Adrenal gland (tissue), 12 donors: ENCODE measurements around the gene PRADC1. TPM values are rescaled to one million over a fixed set of nuclear protein-coding genes. Genes with fewer than 3 reads are reported as not detected.

Experiments
- DNase-seq, 7 donors: peaks; one replicate each; pipeline ENCODE4 v3.0.0-alpha.2; 2019 to 2020
- H3K27ac ChIP-seq, 5 donors: fragments of 200-600 bp; sonication (generic) in 4 of 5; 1 replicate in 3 of 5; 2 replicates in 2 of 5; pipeline versions ENCODE4 v1.5.1 to v1.8.0; 2016 to 2020; ENCODE audit warnings: mild to moderate bottlenecking in 1 of 5
- H3K27me3 ChIP-seq: fragments of 200-600 bp; 2 replicates; pipeline ENCODE4 v1.8.0; 2021
- H3K36me3 ChIP-seq, 2 donors: fragments of 200-600 bp; replicated peaks in 1 of 2; 1 replicate in 1 of 2; 2 replicates in 1 of 2; pipeline versions ENCODE4 v1.5.1 to v1.8.0; 2018 to 2022
- H3K4me1 ChIP-seq, 2 donors: fragments of 200-600 bp; replicated peaks in 1 of 2; 1 replicate in 1 of 2; 2 replicates in 1 of 2; pipeline versions ENCODE4 v1.5.1 to v1.8.0; 2018 to 2021
- H3K4me3 ChIP-seq, 4 donors: fragments of 200-600 bp; sonication (generic) in 3 of 4; one replicate each; pipeline ENCODE4 v1.5.1; 2016 to 2018
- H3K9me3 ChIP-seq, 3 donors: fragments of 200-600 bp; sonication (generic) in 1 of 3; replicated peaks in 1 of 3; 1 replicate in 2 of 3; 2 replicates in 1 of 3; pipeline versions ENCODE4 v1.5.1 to v1.8.0; 2016 to 2021
- POLR2A ChIP-seq, 2 donors: fragments of 450-650 bp; IDR thresholded peaks; one replicate each; pipeline ENCODE4 v1.6.1; 2017; ENCODE audit warnings: antibody characterized with exemption in 2 of 2, mild to moderate bottlenecking in 2 of 2, moderate library complexity in 1 of 2
- WGBS, 4 donors: extraction: QIAGEN DNeasy Blood & Tissue Kit in 2 of 4; methylation state at CpG; one replicate each; pipeline versions ENCODE4 v1.1.5 to v1.1.7; 2013 to 2017; 5-methylcytosine and 5-hydroxymethylcytosine counted together
- intact Hi-C, 2 donors: fragments of 100-400 bp; cut with DNase I; formaldehyde crosslinking; loops; one replicate each; pipeline versions ENCODE4 v1.14.1 to v1.15.0; 2022 to 2023
- polyA plus RNA-seq, 3 donors: library from polyadenylated mRNA; stranded (reverse); fragments of 200-250 nt in 2 of 3; fragments of 350-450 nt in 1 of 3; fragmentation: Illumina TruSeq in 1 of 3; extraction: RNeasy Lipid Tissue Mini Kit (QIAGEN cat#74804) in 1 of 3; gene quantifications; one replicate each; pipeline ENCODE4 v1.2.3, GENCODE V29; 2013 to 2014
- total RNA-seq, 9 donors: library from RNA; depleted of rRNA in 4 of 9; stranded (reverse); fragments of >200 nt in 4 of 9; fragments of 120-200 nt in 1 of 9; fragmentation: NEBNext Ultra II Directional in 1 of 9; extraction: Animal tissue kit (Norgen Biotek cat#: 25700) in 1 of 9; gene quantifications; one replicate each; pipeline versions ENCODE4 v1.1.0 to v1.2.4, GENCODE V29; 2013 to 2023
- TF ChIP-seq, protein P1 (sequence below), 6 experiments: fragments of 450-650 bp in 4 of 6; fragments of 200-600 bp in 2 of 6; sonication (generic) in 1 of 6; IDR thresholded peaks; 1 replicate in 5 of 6; 2 replicates in 1 of 6; pipeline versions ENCODE4 v1.5.1 to v1.8.0; 2016 to 2021; ENCODE audit warnings: antibody characterized with exemption in 6 of 6, mild to moderate bottlenecking in 2 of 6, moderate library complexity in 1 of 6
- donor health status: healthy with polysubstance abuse.
- donor health status: Bipolar disorder and iron deficiency.
- donor health status: DM: yes; HTN: yes; CAD: no.
- donor health status: DM: no; HTN: no; CAD: no.
- donor health status: DM: no; HTN: no; CAD: no.
- donor health status: DM: yes; HTN: yes; CAD: no.

Gene PRADC1
- total and polyA plus RNA-seq, 12 donors, result 24.4 to 76.3 (median 35.8) TPM

DNA sequence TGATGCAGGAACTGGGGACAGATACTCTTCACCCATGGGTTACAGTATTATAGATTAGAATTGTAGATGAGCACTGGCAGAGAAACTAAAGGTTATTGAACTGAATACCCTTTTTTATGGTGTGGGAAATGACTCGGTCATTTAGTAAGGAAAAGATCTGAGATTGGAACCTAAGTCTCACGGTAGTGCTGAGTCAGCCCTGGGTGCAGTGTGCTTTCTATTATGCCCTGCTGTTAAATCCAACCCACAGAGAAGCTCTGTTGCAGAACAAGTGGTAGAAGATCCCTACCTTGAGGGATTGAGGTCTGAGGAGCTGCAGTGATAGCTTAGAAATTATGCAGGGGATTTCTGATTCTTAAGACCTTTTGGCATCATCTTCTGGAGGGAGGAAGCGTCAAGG lies 13.8 kb upstream of the PRADC1 start:
- H3K4me1 ChIP-seq, result peaks cover 19 to 38% of the 10 kb centered on the region in 2 donors
- H3K27ac ChIP-seq, result no peak overlapping the region
- WGBS, 4 donors, result 51 to 72% (median 59%) methylated on average over 3 of the region's 3 CpGs
- TF ChIP-seq POLR2A (IDR thresholded peaks at IDR 0.05), result no peak
- TF ChIP-seq, protein P1, sequence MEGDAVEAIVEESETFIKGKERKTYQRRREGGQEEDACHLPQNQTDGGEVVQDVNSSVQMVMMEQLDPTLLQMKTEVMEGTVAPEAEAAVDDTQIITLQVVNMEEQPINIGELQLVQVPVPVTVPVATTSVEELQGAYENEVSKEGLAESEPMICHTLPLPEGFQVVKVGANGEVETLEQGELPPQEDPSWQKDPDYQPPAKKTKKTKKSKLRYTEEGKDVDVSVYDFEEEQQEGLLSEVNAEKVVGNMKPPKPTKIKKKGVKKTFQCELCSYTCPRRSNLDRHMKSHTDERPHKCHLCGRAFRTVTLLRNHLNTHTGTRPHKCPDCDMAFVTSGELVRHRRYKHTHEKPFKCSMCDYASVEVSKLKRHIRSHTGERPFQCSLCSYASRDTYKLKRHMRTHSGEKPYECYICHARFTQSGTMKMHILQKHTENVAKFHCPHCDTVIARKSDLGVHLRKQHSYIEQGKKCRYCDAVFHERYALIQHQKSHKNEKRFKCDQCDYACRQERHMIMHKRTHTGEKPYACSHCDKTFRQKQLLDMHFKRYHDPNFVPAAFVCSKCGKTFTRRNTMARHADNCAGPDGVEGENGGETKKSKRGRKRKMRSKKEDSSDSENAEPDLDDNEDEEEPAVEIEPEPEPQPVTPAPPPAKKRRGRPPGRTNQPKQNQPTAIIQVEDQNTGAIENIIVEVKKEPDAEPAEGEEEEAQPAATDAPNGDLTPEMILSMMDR (IDR thresholded peaks at IDR 0.05), result no peak
- intact Hi-C loops, result no loop called here
- no peak overlapping the region for H3K4me3 ChIP-seq
- no peaks in the 10 kb centered on the region for H3K9me3 ChIP-seq
- H3K27me3 ChIP-seq, result no peaks in the 10 kb centered on the region
- DNase-seq, result no peak
- peaks cover 0 to 95% of the 10 kb centered on the region in 2 donors for H3K36me3 ChIP-seq

- peaks cover 0 to 81% of the 10 kb centered on the region in 2 donors for H3K36me3 ChIP-seq
- H3K9me3 ChIP-seq, result no peaks in the 10 kb centered on the region
- H3K4me1 ChIP-seq, result peaks cover 22 to 29% of the 10 kb centered on the region in 2 donors
- 71 to 78% (median 75%) methylated on average over 3 of the region's 3 CpGs for WGBS, 4 donors
- peak overlapping the region in 4 of 5 donors; percentile 5 to 50 (median 24) for H3K27ac ChIP-seq
- H3K4me3 ChIP-seq, result no peak overlapping the region
- no peaks in the 10 kb centered on the region for H3K27me3 ChIP-seq
- no peak for DNase-seq
- no peak for TF ChIP-seq POLR2A (IDR thresholded peaks at IDR 0.05)
- TF ChIP-seq, protein P1 (IDR thresholded peaks at IDR 0.05), result no peak
- intact Hi-C loops, result no loop called here
Observed at GRCh38 chr2:73244580-73244979, 11.5 kb upstream of the PRADC1 start.

GRCh38 chr2:73243884-73244570 lies 11.0 kb upstream of the PRADC1 start:
- intact Hi-C loops, result no loop called here
- no peak for TF ChIP-seq POLR2A (IDR thresholded peaks at IDR 0.05)
- TF ChIP-seq, protein P1 (IDR thresholded peaks at IDR 0.05), result no peak
- H3K36me3 ChIP-seq, result peaks cover 0 to 76% of the 10 kb centered on the region in 2 donors
- no peaks in the 10 kb centered on the region for H3K27me3 ChIP-seq
- 22 to 47% (median 30%) methylated on average over 4 to 5 of the region's 5 CpGs for WGBS, 4 donors
- H3K4me3 ChIP-seq, result no peak overlapping the region
- H3K27ac ChIP-seq, result peak overlapping the region in 4 of 5 donors; percentile 5 to 50 (median 24)
- peaks cover 28 to 35% of the 10 kb centered on the region in 2 donors for H3K4me1 ChIP-seq
- no peaks in the 10 kb centered on the region for H3K9me3 ChIP-seq
- peak in 6 of 7 donors; percentile 67 to 90 (median 78) for DNase-seq

- WGBS, 4 donors, result 27 to 50% (median 37%) methylated on average over 3 of the region's 3 CpGs
- H3K27me3 ChIP-seq, result no peaks in the 10 kb centered on the region
- no peak overlapping the region for H3K4me3 ChIP-seq
- H3K36me3 ChIP-seq, result peaks cover 0 to 34% of the 10 kb centered on the region in 2 donors
- TF ChIP-seq, protein P1 (IDR thresholded peaks at IDR 0.05), result no peak
- no peak for TF ChIP-seq POLR2A (IDR thresholded peaks at IDR 0.05)
- peak in 2 of 7 donors; percentile 45 to 46 for DNase-seq
- H3K27ac ChIP-seq, result peak overlapping the region in 2 of 5 donors; percentile 18 to 37
- peaks cover 41 to 70% of the 10 kb centered on the region in 2 donors for H3K4me1 ChIP-seq
- H3K9me3 ChIP-seq, result no peaks in the 10 kb centered on the region
- intact Hi-C loops, result no loop called here
Observed at GRCh38 chr2:73239776-73240175, 6.7 kb upstream of the PRADC1 start.
